SU-DHL-6 (cell line): ENCODE results near the gene NEK3.

Experiments
- EZH2phosphoT487 ChIP-seq: fragments of 200-600 bp; sonication (generic), shearing (Covaris generic); conservative IDR thresholded peaks from 2 replicates; pipeline ENCODE4 v1.6.1; 2018; ENCODE audit warnings: mild to moderate bottlenecking, antibody characterized with exemption, low read length, moderate library complexity, mixed read lengths
- TF ChIP-seq, protein P1 (sequence below): fragments of 200-600 bp; sonication (generic); IDR thresholded peaks from one replicate; pipeline ENCODE4 v1.5.1; 2017; ENCODE audit warnings: antibody characterized with exemption, mild to moderate bottlenecking, low read length, moderate library complexity; ENCODE audit not compliant: insufficient read depth, poor library complexity, severe bottlenecking

DNA sequence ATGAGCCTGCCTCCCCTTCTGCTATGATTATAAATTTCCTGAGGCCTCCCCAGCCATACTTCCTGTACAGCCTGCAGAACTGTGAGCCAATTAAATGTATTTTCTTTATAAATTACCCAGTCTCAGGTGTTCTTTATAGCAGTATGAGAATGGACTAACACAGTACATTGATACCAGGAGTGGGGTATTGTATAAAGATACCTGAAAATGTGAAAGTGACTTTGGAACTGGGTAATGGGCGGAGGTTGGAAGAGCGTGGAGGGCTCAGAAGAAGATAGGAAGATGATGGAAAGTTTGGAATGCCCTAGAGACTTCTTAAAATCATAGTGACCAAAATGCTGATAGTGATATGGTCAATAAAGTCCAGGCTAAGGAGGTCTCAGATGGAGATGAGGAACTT lies 63.3 kb downstream of the NEK3 start:
- TF ChIP-seq, protein P1, sequence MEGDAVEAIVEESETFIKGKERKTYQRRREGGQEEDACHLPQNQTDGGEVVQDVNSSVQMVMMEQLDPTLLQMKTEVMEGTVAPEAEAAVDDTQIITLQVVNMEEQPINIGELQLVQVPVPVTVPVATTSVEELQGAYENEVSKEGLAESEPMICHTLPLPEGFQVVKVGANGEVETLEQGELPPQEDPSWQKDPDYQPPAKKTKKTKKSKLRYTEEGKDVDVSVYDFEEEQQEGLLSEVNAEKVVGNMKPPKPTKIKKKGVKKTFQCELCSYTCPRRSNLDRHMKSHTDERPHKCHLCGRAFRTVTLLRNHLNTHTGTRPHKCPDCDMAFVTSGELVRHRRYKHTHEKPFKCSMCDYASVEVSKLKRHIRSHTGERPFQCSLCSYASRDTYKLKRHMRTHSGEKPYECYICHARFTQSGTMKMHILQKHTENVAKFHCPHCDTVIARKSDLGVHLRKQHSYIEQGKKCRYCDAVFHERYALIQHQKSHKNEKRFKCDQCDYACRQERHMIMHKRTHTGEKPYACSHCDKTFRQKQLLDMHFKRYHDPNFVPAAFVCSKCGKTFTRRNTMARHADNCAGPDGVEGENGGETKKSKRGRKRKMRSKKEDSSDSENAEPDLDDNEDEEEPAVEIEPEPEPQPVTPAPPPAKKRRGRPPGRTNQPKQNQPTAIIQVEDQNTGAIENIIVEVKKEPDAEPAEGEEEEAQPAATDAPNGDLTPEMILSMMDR = no peak
- no peak for TF ChIP-seq EZH2phosphoT487
